Brain microvascular endothelial cell (primary cell): ENCODE measurements around the gene KDM2B.

Experiments
- DNase-seq: peaks from one replicate; pipeline ENCODE4 v3.0.0-alpha.2; 2020
- H3K27ac ChIP-seq: fragments of 250-450 bp; sonication (Bioruptor Pico); 2 replicates; pipeline ENCODE4 v1.5.1; 2020; ENCODE audit warnings: mild to moderate bottlenecking, moderate library complexity
- H3K27me3 ChIP-seq: fragments of 250-450 bp; sonication (Bioruptor Pico); replicated peaks from 2 replicates; pipeline ENCODE4 v1.5.1; 2020; ENCODE audit warnings: mild to moderate bottlenecking
- H3K36me3 ChIP-seq: fragments of 250-450 bp; sonication (Bioruptor Pico); replicated peaks from 2 replicates; pipeline ENCODE4 v1.5.1; 2020; ENCODE audit warnings: mild to moderate bottlenecking
- H3K4me3 ChIP-seq: 2 replicates; pipeline ENCODE4 v1.5.1; 2011; ENCODE audit warnings: low read depth, mild to moderate bottlenecking, control low read depth, low read length, moderate library complexity
- in situ Hi-C: cut with HindIII; loops from 2 replicates; pipeline ENCODE4 v1.10.0; 2017; ENCODE audit warnings: low sequenced_read_pairs, low pct_ligation_motif_present
- TF ChIP-seq, protein P1 (sequence below): IDR thresholded peaks from 2 replicates; pipeline ENCODE4 v1.5.1; 2011; ENCODE audit warnings: low read depth, mild to moderate bottlenecking, moderate library complexity, low read length, control low read depth, inconsistent platforms; ENCODE audit errors: missing control alignments

KDM2B gene

DNA sequence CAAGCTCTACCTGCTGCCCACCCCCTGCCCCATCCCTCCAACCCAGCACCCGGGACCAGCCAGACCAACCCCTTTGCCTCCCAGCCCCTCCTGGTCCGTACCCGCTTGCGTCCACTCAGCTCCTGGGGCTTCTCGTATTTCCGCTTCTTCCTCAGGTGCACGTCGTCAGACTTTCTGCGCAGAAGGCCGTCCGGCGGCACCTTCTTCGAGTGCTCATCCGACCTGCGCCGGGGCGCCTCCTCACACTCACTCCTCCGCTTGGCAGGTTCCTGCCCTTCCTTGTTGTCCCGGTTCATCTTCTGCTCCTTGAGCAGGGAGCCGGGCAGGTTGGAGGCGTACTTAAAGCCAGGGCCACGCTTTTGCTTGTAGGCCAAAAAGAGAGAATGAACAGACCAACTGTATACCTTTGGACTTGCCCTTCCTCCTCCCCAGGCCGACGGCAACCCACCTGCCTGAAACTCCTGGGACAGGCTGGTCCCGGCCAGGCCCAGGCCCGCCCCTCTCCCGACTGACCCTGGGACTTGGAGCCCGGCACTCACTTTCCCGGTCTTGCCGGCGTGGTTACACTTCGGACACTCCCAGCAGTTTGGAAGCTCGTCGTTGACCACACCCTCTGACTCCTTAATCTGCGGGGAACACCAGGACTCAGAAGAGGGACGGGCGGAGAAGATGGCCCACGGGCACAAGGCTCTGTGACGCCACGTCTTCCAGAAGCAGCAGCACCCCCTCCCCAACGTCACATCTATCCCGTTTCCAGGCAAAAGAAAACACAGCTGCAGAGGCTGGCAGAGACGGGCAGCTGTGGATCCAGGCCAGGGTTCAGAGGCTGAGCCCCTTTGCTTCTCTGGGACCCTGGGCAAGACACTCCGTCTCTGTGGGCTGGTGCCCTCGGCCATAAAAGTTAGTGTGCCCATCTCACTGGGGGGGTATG is 136.6 kb downstream of the KDM2B start:
- in situ Hi-C loops = no loop called here
- Histone ChIP-seq H3K27me3 (no peaks in the 10 kb centered on the region), H3K4me3 (no peak overlapping the region), H3K36me3 (peaks cover 11% of the 10 kb centered on the region), H3K27ac (no peak overlapping the region)
- DNase-seq = no peak
- TF ChIP-seq, protein P1, sequence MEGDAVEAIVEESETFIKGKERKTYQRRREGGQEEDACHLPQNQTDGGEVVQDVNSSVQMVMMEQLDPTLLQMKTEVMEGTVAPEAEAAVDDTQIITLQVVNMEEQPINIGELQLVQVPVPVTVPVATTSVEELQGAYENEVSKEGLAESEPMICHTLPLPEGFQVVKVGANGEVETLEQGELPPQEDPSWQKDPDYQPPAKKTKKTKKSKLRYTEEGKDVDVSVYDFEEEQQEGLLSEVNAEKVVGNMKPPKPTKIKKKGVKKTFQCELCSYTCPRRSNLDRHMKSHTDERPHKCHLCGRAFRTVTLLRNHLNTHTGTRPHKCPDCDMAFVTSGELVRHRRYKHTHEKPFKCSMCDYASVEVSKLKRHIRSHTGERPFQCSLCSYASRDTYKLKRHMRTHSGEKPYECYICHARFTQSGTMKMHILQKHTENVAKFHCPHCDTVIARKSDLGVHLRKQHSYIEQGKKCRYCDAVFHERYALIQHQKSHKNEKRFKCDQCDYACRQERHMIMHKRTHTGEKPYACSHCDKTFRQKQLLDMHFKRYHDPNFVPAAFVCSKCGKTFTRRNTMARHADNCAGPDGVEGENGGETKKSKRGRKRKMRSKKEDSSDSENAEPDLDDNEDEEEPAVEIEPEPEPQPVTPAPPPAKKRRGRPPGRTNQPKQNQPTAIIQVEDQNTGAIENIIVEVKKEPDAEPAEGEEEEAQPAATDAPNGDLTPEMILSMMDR = no peak

DNA sequence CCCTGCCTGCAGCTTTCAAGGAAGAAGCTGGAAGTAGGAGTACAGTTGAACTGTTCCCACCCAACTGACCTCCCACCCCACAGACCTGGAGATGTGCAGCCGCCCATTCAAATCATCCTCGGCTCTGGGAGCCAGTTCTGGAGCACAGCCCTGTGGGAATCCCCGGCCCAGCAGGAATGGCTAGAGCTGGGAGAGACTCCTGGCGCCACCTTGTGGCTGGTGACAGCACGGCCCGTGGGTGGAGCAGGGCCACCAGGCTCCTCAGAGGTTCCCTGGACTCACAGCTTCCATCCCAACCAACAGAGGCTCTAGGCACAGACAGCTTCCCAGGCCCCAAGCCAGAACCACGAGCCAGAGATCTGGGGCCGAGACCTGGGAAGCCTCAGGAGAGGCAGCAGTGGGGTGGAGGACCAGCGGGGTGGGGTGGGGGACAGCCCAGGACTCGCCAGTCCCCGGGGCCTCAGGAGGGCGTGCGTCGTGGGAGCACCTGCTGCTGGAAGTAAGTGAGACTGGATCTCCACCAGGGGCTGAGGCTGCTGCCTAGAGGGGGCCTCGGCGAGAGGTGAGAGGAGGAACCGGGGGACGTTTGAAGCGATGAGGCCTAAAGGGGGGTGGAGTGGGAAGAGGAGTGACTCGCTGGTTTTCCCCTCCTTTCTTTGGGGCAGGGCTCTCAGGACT is 137.5 kb downstream of the KDM2B start:
- DNase-seq = peak; percentile 77
- no peak overlapping the region for H3K27ac ChIP-seq
- TF ChIP-seq, protein P1 = peak; percentile 98
- in situ Hi-C loops = no loop called here
- no peak overlapping the region for H3K4me3 ChIP-seq
- peaks cover 11% of the 10 kb centered on the region for H3K36me3 ChIP-seq
- H3K27me3 ChIP-seq = no peaks in the 10 kb centered on the region

DNA sequence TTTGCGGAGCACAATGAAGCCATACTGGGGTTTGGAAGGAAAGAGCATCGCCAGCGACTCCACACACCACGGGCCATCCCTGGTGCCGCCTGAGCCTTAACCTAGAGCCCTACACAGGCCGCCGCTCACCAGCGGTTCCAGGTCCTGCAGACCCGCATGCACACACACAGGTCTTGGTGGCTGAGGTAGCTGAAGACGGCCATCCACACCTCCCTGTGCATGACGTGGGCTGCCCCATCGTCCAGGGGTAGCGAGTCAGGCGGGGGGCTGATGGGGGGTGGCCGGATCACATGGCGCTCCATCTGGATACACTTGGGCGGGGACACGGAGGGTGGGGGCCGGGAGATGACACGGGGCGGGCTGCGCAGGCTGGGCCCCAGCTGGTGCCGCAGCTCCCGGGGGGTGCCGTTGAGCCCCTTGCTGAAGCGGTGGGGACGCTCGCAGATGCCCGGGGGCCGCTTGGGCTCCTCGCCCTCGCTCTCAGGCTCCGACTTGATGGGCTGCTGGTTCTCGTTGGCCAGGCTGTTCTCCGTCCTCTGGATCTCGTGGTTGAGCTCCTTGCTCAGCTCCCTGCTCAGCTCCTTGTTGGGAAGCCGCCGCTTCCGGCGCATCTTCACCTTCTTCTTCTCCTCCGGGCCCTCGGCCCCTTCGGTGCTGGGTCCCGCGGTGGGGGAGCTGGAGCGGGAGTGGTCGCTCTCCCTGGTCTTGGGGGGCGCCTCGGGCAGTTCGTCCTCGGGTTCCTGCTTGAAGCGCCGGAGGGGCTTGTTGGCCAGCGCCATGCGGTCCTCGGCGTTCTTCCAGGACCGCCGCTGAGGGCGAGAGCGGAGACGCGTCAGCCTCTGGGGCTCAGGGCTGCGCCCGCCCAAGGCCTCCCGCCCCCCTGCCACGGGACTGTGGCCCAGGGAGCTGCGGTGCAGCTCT is 138.5 kb downstream of the KDM2B start:
- peaks cover 11% of the 10 kb centered on the region for H3K36me3 ChIP-seq
- DNase-seq = no peak
- no peaks in the 10 kb centered on the region for H3K27me3 ChIP-seq
- TF ChIP-seq, protein P1 = no peak
- in situ Hi-C loops = no loop called here
- no peak overlapping the region for H3K4me3 ChIP-seq
- no peak overlapping the region for H3K27ac ChIP-seq

DNA sequence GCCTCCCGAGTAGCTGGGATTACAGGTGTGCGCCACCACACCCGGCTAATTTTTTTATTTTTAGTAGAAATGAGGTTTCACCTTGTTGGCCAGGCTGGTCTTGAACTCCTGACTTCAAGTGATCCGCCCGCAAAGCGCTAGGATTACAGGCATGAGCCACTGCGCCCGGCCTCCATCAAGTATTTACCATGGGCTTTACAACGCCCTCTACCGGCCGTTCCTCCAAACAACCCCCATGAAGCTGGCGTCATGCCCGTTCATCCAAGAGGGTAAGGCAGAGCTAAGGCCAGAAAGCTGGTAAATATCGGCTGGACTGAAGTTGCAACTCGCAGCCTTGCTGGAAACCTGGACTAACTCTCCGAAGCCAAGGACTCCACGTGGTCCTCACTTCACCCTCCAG is 139.3 kb downstream of the KDM2B start:
- H3K36me3 ChIP-seq = peaks cover 13% of the 10 kb centered on the region
- TF ChIP-seq, protein P1 = no peak
- no peak overlapping the region for H3K4me3 ChIP-seq
- in situ Hi-C loops = no loop called here
- no peak overlapping the region for H3K27ac ChIP-seq
- DNase-seq = no peak
- no peaks in the 10 kb centered on the region for H3K27me3 ChIP-seq

DNA sequence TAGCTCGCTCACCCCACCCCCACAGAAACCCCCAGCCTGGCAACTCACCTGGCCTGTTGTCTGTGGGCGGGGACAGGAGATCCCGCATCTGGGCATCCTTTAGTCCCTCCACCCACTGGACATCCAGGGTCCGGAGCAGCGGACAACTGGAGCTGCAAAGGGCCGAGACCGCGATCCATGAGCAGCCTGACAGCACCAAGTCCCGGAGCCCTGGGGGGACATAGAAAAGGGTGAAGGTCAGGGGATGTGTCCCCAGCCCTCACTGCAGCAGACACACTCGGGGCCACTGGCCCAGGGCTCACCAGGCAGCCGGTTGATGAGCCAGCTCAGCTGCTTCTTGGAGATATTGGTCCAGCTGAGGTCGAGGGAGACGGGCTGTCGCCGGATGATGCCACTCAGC is 140.1 kb downstream of the KDM2B start:
- Histone ChIP-seq H3K27me3 (no peaks in the 10 kb centered on the region), H3K36me3 (peaks cover 15% of the 10 kb centered on the region), H3K27ac (no peak overlapping the region), H3K4me3 (no peak overlapping the region)
- TF ChIP-seq, protein P1 = no peak
- in situ Hi-C loops = no loop called here
- no peak for DNase-seq
